Cardiac fibroblast (primary cell): ENCODE measurements around the gene KCNQ2.

Experiments used
- DNase-seq, 2 donors: peaks; one replicate each; pipeline versions ENCODE4 v3.0.0 to v3.0.0-alpha.2; 2010; ENCODE audit warnings: low read depth in 2 of 2
- H3K4me3 ChIP-seq, 2 donors: replicated peaks in 1 of 2; 1 replicate in 1 of 2; 2 replicates in 1 of 2; pipeline ENCODE4 v1.5.1; 2011; ENCODE audit warnings: low read depth in 2 of 2, low read length in 2 of 2, mild to moderate bottlenecking in 2 of 2, moderate library complexity in 1 of 2
- TF ChIP-seq, protein P1 (sequence below): IDR thresholded peaks from one replicate; pipeline ENCODE4 v1.5.1; 2011; ENCODE audit warnings: low read depth, mild to moderate bottlenecking, low read length, inconsistent platforms

KCNQ2 gene

GRCh38 chr20:63433756-63434531 lies 38.5 kb downstream of the KCNQ2 start:
- TF ChIP-seq, protein P1, sequence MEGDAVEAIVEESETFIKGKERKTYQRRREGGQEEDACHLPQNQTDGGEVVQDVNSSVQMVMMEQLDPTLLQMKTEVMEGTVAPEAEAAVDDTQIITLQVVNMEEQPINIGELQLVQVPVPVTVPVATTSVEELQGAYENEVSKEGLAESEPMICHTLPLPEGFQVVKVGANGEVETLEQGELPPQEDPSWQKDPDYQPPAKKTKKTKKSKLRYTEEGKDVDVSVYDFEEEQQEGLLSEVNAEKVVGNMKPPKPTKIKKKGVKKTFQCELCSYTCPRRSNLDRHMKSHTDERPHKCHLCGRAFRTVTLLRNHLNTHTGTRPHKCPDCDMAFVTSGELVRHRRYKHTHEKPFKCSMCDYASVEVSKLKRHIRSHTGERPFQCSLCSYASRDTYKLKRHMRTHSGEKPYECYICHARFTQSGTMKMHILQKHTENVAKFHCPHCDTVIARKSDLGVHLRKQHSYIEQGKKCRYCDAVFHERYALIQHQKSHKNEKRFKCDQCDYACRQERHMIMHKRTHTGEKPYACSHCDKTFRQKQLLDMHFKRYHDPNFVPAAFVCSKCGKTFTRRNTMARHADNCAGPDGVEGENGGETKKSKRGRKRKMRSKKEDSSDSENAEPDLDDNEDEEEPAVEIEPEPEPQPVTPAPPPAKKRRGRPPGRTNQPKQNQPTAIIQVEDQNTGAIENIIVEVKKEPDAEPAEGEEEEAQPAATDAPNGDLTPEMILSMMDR, result no peak
- H3K4me3 ChIP-seq, result no peak overlapping the region
- no peak for DNase-seq

DNA sequence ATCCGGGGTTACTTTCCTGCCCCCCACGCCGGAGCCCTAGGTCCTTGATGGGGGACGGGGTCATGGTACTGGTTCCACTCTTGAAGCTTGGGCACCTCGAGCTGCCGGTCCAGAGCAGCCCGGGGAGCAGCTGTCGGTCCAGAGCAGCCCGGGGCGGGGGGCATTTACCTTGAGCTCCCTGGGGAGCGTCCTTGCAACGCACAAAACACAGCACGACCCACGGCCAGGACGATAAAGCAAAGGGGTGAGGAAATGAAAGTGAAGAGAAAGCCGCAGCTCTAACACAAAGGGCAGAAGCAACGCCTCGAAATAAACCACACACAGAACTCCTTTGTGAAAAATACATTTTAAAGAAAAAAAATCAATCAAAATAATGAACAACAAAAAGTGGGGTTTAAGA lies 39.1 kb downstream of the KCNQ2 start:
- TF ChIP-seq, protein P1, result no peak
- H3K4me3 ChIP-seq, result no peak overlapping the region
- DNase-seq, result no peak

DNA sequence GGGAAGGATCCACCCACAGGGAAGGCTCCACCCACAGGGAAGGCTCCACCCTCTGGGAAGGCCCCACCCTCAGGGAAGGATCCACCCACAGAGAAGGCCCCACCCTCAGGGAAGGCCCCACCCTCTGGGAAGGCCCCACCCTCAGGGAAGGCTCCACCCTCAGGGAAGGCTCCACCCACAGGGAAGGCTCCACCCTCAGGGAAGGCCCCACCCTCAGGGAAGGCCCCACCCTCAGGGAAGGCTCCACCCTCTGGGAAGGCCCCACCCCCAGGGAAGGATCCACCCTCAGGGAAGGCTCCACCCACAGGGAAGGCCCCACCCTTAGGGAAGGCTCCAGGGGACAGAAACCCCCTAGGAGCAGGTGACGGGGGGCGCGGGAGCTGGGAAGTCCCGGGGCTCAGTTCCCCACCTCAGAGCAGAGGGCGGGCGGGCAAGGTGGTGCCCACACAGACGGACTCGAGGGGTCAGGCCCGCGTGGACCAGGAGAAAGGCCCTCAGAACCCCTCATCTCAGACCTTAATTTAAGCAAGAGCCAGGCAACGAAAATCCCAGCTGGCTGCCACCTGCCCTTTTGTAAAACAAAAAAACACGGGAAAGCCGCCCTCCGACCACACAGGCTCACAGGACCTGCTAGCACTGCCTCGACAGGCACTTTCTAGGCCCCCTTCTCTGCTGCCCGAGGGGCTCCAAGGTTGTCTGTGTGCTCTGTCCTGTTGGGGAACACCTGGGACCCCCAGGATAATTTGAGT lies 39.7 kb downstream of the KCNQ2 start:
- no peak for DNase-seq
- no peak overlapping the region for H3K4me3 ChIP-seq

GRCh38 chr20:63431944-63432343 lies 40.5 kb downstream of the KCNQ2 start:
- no peak overlapping the region for H3K4me3 ChIP-seq
- TF ChIP-seq, protein P1, result no peak
- DNase-seq, result no peak

More for the DNA sequence above, 39.7 kb downstream of the KCNQ2 start:
- TF ChIP-seq, protein P1, result no peak

DNA sequence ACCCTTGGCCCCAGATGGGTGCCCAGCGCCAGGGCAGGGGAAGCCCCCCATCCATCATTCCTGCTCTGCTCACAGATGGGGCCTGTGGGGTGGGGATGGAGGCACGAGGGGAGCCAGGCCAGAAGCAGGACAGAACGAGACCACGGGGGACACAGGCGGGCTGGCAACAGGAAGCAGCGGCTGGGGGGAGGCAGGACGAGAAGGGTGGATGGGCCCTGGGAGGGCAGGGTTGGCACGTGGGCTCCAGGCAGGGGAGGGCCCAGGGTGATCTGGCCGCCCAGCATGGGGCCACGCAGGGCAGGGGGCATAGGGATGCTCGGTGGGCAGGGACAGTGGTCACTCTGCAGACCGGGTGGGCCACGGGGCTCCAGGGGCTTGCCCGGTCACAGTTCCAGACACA lies 41.6 kb downstream of the KCNQ2 start:
- TF ChIP-seq, protein P1, result no peak
- DNase-seq, result no peak
- no peak overlapping the region for H3K4me3 ChIP-seq

DNA sequence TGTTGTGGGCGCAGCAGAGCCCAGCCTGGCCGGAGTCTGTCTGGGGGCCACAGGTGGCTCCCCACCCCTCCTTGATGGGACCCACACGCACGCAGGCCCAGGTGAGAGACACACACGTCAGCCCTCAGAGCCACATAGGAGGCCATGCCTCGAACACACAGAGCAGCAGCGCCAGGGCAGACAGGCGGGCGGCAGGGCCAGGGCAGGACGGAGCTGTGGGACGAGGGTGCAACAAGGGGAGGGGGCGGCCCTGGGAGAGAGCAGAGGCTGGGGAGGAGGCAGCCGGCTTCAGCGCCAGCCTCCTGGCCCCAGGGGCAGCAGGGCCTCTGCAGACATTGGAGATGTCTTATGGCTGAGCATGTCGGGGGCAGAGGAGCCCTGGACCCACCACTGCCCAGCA lies 42.5 kb downstream of the KCNQ2 start:
- H3K4me3 ChIP-seq, result no peak overlapping the region
- TF ChIP-seq, protein P1, result no peak
- DNase-seq, result no peak
